ENCODE data around the gene SELENON. TPM values are rescaled to one million over a fixed set of nuclear protein-coding genes. Genes with fewer than 3 reads are reported as not detected.

SELENON gene
- total RNA-seq, 1 donor from 2014 or later, result 87.1 TPM

DNA sequence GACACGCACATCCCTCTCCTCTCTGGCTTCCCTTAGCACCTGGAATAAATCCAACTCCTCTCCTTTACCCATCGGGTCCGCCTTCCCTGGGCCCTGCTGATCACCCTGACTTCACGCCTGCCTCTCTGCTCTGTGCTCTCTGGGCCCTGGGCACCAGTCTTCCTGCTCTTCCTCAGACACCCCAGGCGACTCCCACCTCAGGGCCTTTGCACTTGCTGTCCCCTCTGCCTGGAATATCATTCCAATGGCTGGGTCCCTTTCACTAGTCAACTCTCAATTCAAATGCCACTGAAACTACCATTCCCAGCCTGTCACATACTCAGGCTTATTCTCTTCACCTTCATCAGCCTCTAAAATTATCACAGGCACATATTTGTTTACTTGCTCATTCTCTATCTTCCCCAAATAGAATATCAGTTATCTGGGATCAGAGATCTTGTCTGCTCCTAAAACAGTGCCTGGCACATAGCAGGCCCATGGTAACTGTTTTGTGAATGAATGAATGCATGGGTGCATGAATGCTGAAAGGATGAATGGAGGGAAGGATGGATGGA, 27.2 kb upstream of the SELENON start:
- no peak overlapping the region for H3K4me3 Mint-ChIP-seq (ENCODE audit: low read depth)
- H3K36me3 Mint-ChIP-seq (ENCODE audit: insufficient read depth), result no peaks in the 10 kb centered on the region
- DNase-seq (ENCODE audit: low spot score, unreplicated experiment), result no peak
- TF ChIP-seq, protein P1, sequence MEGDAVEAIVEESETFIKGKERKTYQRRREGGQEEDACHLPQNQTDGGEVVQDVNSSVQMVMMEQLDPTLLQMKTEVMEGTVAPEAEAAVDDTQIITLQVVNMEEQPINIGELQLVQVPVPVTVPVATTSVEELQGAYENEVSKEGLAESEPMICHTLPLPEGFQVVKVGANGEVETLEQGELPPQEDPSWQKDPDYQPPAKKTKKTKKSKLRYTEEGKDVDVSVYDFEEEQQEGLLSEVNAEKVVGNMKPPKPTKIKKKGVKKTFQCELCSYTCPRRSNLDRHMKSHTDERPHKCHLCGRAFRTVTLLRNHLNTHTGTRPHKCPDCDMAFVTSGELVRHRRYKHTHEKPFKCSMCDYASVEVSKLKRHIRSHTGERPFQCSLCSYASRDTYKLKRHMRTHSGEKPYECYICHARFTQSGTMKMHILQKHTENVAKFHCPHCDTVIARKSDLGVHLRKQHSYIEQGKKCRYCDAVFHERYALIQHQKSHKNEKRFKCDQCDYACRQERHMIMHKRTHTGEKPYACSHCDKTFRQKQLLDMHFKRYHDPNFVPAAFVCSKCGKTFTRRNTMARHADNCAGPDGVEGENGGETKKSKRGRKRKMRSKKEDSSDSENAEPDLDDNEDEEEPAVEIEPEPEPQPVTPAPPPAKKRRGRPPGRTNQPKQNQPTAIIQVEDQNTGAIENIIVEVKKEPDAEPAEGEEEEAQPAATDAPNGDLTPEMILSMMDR (IDR thresholded peaks at IDR 0.05; ENCODE audit: unreplicated experiment), result no peak
- peak overlapping the region; percentile 87 for H3K27ac Mint-ChIP-seq
- no peaks in the 10 kb centered on the region for H3K27me3 Mint-ChIP-seq
- H3K4me1 Mint-ChIP-seq (ENCODE audit: low read depth), result peaks cover 60% of the 10 kb centered on the region
- no peaks in the 10 kb centered on the region for H3K9me3 Mint-ChIP-seq (ENCODE audit: low read depth)

GRCh38 chr1:25773441-25774125, 26.4 kb upstream of the SELENON start:
- H3K27ac Mint-ChIP-seq, result peak overlapping the region; percentile 87
- H3K9me3 Mint-ChIP-seq (ENCODE audit: low read depth), result no peaks in the 10 kb centered on the region
- TF ChIP-seq, protein P1 (IDR thresholded peaks at IDR 0.05; ENCODE audit: unreplicated experiment), result no peak
- H3K4me3 Mint-ChIP-seq (ENCODE audit: low read depth), result peak overlapping the region; percentile 36
- H3K36me3 Mint-ChIP-seq (ENCODE audit: insufficient read depth), result no peaks in the 10 kb centered on the region
- H3K27me3 Mint-ChIP-seq, result no peaks in the 10 kb centered on the region
- peak; percentile 29 for DNase-seq (ENCODE audit: low spot score, unreplicated experiment)
- H3K4me1 Mint-ChIP-seq (ENCODE audit: low read depth), result peaks cover 60% of the 10 kb centered on the region

GRCh38 chr1:25774206-25774803, 25.7 kb upstream of the SELENON start:
- TF ChIP-seq, protein P1 (IDR thresholded peaks at IDR 0.05; ENCODE audit: unreplicated experiment), result no peak
- no peak for DNase-seq (ENCODE audit: low spot score, unreplicated experiment)
- Mint-ChIP-seq H3K9me3 (ENCODE audit: low read depth) (no peaks in the 10 kb centered on the region), H3K36me3 (ENCODE audit: insufficient read depth) (no peaks in the 10 kb centered on the region), H3K27ac (peak overlapping the region; percentile 87), H3K27me3 (no peaks in the 10 kb centered on the region), H3K4me3 (ENCODE audit: low read depth) (peak overlapping the region; percentile 36), H3K4me1 (ENCODE audit: low read depth) (peaks cover 60% of the 10 kb centered on the region)

DNA sequence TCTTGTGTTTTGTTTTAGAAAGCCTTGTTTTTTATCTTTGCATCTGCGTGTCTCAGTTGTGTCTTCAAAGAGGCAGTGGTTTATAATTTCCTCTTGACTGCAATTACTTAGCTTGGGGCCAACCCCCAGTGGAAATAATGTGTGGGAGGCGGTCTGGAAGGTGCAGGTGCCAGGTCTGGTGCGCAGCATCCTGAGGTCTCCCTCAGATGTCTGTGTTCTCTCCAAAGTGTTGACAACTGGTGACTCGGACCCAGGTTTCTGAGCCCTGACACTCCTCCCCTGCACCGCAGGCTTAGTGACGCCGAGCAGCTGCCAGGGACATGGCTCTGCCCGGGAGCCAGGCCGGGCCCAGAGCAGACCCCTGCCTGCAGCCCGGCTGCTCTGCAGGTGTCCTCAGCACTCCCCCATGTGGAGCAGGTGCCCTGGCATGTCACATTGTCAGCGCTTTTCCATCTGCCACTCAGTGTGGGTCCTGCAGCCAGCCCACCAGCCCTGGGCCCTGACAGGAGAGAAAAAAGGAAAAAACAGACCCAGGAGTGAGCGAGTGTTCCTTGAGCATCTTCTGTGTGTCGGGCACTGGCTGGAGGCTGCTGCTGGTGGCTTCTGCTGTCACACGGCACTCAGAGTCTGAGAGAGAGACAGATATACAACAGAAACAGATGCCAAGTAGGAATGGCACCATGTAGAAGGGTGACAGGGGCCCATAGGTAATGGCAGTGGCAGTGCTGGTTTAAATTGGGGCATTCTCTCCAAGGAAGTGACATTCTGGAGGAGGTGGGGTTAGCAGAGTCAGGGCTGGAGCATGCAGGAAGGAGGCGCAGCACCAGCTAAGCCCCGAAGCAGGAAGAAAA, 24.8 kb upstream of the SELENON start:
- TF ChIP-seq, protein P1 (IDR thresholded peaks at IDR 0.05; ENCODE audit: unreplicated experiment), result no peak
- Mint-ChIP-seq H3K27me3 (no peaks in the 10 kb centered on the region), H3K9me3 (ENCODE audit: low read depth) (no peaks in the 10 kb centered on the region), H3K4me1 (ENCODE audit: low read depth) (peaks cover 58% of the 10 kb centered on the region), H3K27ac (peak overlapping the region; percentile 71), H3K36me3 (ENCODE audit: insufficient read depth) (no peaks in the 10 kb centered on the region), H3K4me3 (ENCODE audit: low read depth) (no peak overlapping the region)
- no peak for DNase-seq (ENCODE audit: low spot score, unreplicated experiment)

DNA sequence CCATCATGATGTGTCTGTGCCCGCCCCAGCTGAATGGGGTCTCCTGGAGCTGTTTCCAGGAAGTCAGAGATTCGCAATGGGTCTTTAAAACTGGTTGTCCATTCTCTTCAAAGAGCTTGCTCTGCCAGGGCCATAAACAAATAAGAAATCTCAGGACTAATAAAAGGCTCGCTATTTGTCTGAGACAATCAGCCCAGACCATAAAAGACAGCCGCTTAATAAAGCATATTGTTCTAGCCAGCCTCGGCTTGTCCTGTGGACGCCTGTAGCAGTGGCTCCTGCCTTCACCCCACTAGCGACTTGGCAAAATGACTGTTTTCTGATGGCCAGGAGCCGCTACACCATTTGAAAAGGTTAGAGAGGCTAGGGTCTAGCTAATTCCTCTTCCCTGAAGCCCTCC, 20.6 kb upstream of the SELENON start:
- no peak overlapping the region for H3K27ac Mint-ChIP-seq
- no peak for DNase-seq (ENCODE audit: low spot score, unreplicated experiment)
- peaks cover 20% of the 10 kb centered on the region for H3K4me1 Mint-ChIP-seq (ENCODE audit: low read depth)
- TF ChIP-seq, protein P1 (IDR thresholded peaks at IDR 0.05; ENCODE audit: unreplicated experiment), result no peak
- no peaks in the 10 kb centered on the region for H3K9me3 Mint-ChIP-seq (ENCODE audit: low read depth)
- H3K4me3 Mint-ChIP-seq (ENCODE audit: low read depth), result no peak overlapping the region
- H3K36me3 Mint-ChIP-seq (ENCODE audit: insufficient read depth), result no peaks in the 10 kb centered on the region
- H3K27me3 Mint-ChIP-seq, result peaks cover 3% of the 10 kb centered on the region
